ENCODE results near the gene TBPL1.
"Not testable (repeated sequence)": the region's sequence is repeated elsewhere in the genome, so short reads cannot be mapped to it uniquely, and the experiment has no call there.

TBPL1 gene

GRCh38 chr6:133952815-133953633 lies at the start of gene TBPL1:
Gene TBPL1, plus strand, starts transcription at chr6:133953224. Its CDS starts 26,902 bp downstream, at chr6:133980126.
- peak; percentile 95 for DNase-seq

GRCh38 chr6:133903855-133904254 lies 49.2 kb upstream of the TBPL1 start:
- no peak for DNase-seq

GRCh38 chr6:133906050-133906449 lies 47.0 kb upstream of the TBPL1 start:
- no peak for DNase-seq

- peak; percentile 58 for DNase-seq
Observed at GRCh38 chr6:133916650-133917151, 36.3 kb upstream of the TBPL1 start.

GRCh38 chr6:133917781-133918180 lies 35.2 kb upstream of the TBPL1 start:
- no peak for DNase-seq

GRCh38 chr6:133918208-133918930 lies 34.7 kb upstream of the TBPL1 start:
- no peak for DNase-seq

- DNase-seq: no peak
Observed at GRCh38 chr6:133919362-133919761, 33.7 kb upstream of the TBPL1 start.

GRCh38 chr6:133921249-133921859 lies 31.7 kb upstream of the TBPL1 start:
- DNase-seq: peak; percentile 59

GRCh38 chr6:133923938-133924593 lies 29.0 kb upstream of the TBPL1 start:
- peak; percentile 50 for DNase-seq

GRCh38 chr6:133931221-133931620 lies 21.8 kb upstream of the TBPL1 start:
- DNase-seq: not testable (repeated sequence)

- not testable (repeated sequence) for DNase-seq
Observed at GRCh38 chr6:133936352-133936751, 16.7 kb upstream of the TBPL1 start.

GRCh38 chr6:133937909-133938308 lies 15.1 kb upstream of the TBPL1 start:
- no peak for DNase-seq

- no peak for DNase-seq
Observed at GRCh38 chr6:133938533-133938932, 14.5 kb upstream of the TBPL1 start.

- no peak for DNase-seq
Observed at GRCh38 chr6:133939778-133940667, 13.0 kb upstream of the TBPL1 start.

- no peak for DNase-seq
Observed at GRCh38 chr6:133945158-133945557, 7.9 kb upstream of the TBPL1 start.

GRCh38 chr6:133947302-133947900 lies 5.6 kb upstream of the TBPL1 start:
- DNase-seq: no peak

GRCh38 chr6:133948472-133948871 lies 4.6 kb upstream of the TBPL1 start:
- no peak for DNase-seq

- DNase-seq: no peak
Observed at GRCh38 chr6:133951227-133951626, 1.8 kb upstream of the TBPL1 start.

GRCh38 chr6:133951881-133952814 lies 876 bp upstream of the TBPL1 start:
- DNase-seq: peak; percentile 53

Data from GDM1 (cell line).